ENCODE results near the gene DOK5.

- no peak for TF ChIP-seq CTCF (conservative IDR thresholded peaks at IDR 0.05)
- TF ChIP-seq ZFX (IDR thresholded peaks at IDR 0.05): no peak
Measured at GRCh38 chr20:54658525-54658924, 183.1 kb downstream of the DOK5 start.
